Measurements from ENCODE around the gene NHLRC1.
A peak's percentile ranks its signal among the peaks of the same experiment; 100 is the strongest.

Gene NHLRC1

GRCh38 chr6:18138906-18139305, 16.4 kb upstream of the NHLRC1 start:
- no peak for DNase-seq

- DNase-seq, result no peak
Measured at GRCh38 chr6:18136260-18136659, 13.8 kb upstream of the NHLRC1 start.

- DNase-seq, result no peak
Measured at GRCh38 chr6:18135171-18135570, 12.7 kb upstream of the NHLRC1 start.

GRCh38 chr6:18132346-18132745, 9.9 kb upstream of the NHLRC1 start:
- DNase-seq, result no peak

GRCh38 chr6:18126121-18126520, 3.6 kb upstream of the NHLRC1 start:
- no peak for DNase-seq

- DNase-seq, result no peak
Measured at GRCh38 chr6:18121580-18122127, 823 bp downstream of the NHLRC1 start.

GRCh38 chr6:18119236-18119635, 3.2 kb downstream of the NHLRC1 start:
- no peak for DNase-seq

GRCh38 chr6:18118330-18118729, 4.1 kb downstream of the NHLRC1 start:
- DNase-seq, result no peak

GRCh38 chr6:18117136-18117535, 5.3 kb downstream of the NHLRC1 start:
- DNase-seq, result no peak

- DNase-seq, result no peak
Measured at GRCh38 chr6:18115356-18115755, 7.1 kb downstream of the NHLRC1 start.

GRCh38 chr6:18110162-18110561, 12.3 kb downstream of the NHLRC1 start:
- no peak for DNase-seq

GRCh38 chr6:18107061-18107460, 15.4 kb downstream of the NHLRC1 start:
- DNase-seq, result no peak

- DNase-seq, result no peak
Measured at GRCh38 chr6:18102783-18103509, 19.5 kb downstream of the NHLRC1 start.

GRCh38 chr6:18101873-18102272, 20.6 kb downstream of the NHLRC1 start:
- no peak for DNase-seq

- no peak for DNase-seq
Measured at GRCh38 chr6:18101271-18101670, 21.2 kb downstream of the NHLRC1 start.

- DNase-seq, result no peak
Measured at GRCh38 chr6:18100296-18100695, 22.2 kb downstream of the NHLRC1 start.

- DNase-seq, result peak; percentile 15
Measured at GRCh38 chr6:18099511-18099910, 23.0 kb downstream of the NHLRC1 start.

GRCh38 chr6:18096423-18096822, 26.1 kb downstream of the NHLRC1 start:
- DNase-seq, result no peak

GRCh38 chr6:18091382-18091781, 31.1 kb downstream of the NHLRC1 start:
- no peak for DNase-seq

GRCh38 chr6:18090349-18090786, 32.1 kb downstream of the NHLRC1 start:
- no peak for DNase-seq

GRCh38 chr6:18088419-18089296, 33.8 kb downstream of the NHLRC1 start:
- no peak for DNase-seq

GRCh38 chr6:18087396-18088165, 34.9 kb downstream of the NHLRC1 start:
- DNase-seq, result no peak

- no peak for DNase-seq
Measured at GRCh38 chr6:18081025-18081668, 41.3 kb downstream of the NHLRC1 start.

Data from NCI-H526 treated with DMSO at 0.1 percent for 48 hours (cell line).